GM12878 (cell line): ENCODE measurements around the gene PRUNE2.

Experiments used
- CHD4 ChIP-seq: fragments of 200-600 bp; sonication (generic); IDR thresholded peaks from 2 replicates; pipeline ENCODE4 v1.6.1; 2016; ENCODE audit warnings: mild to moderate bottlenecking
- POLR2A ChIP-seq: IDR thresholded peaks from 2 replicates; pipeline ENCODE4 v1.6.1; 2011; ENCODE audit warnings: low read depth, mild to moderate bottlenecking, low read length
- ZNF622 ChIP-seq: fragments of 450-650 bp; IDR thresholded peaks from 2 replicates; pipeline ENCODE4 v1.6.1; 2017; ENCODE audit warnings: mild to moderate bottlenecking, inconsistent platforms
- TF ChIP-seq, protein P1 (sequence below), 3 experiments: IDR thresholded peaks in 2 of 3; conservative IDR thresholded peaks in 1 of 3; 2 replicates each; pipeline ENCODE4 v1.5.1; 2011; ENCODE audit warnings: low read depth in 3 of 3, low read length in 3 of 3, mild to moderate bottlenecking in 3 of 3, control low read depth in 2 of 3, moderate library complexity in 2 of 3, inconsistent platforms in 1 of 3, mixed read lengths in 1 of 3; ENCODE audit not compliant: control insufficient read depth in 2 of 3, insufficient read depth in 1 of 3; ENCODE audit errors: extremely low read depth in 1 of 3
- TF ChIP-seq, protein P2 (sequence below): IDR thresholded peaks from 2 replicates; pipeline ENCODE4 v1.6.1; 2012; ENCODE audit warnings: low read depth, low read length, improper control_type of control experiment

GRCh38 chr9:76734716-76735115 is 171.2 kb downstream of the PRUNE2 start:
- TF ChIP-seq POLR2A (no peak), ZNF622 (no peak), CHD4 (no peak)
- TF ChIP-seq, protein P1, sequence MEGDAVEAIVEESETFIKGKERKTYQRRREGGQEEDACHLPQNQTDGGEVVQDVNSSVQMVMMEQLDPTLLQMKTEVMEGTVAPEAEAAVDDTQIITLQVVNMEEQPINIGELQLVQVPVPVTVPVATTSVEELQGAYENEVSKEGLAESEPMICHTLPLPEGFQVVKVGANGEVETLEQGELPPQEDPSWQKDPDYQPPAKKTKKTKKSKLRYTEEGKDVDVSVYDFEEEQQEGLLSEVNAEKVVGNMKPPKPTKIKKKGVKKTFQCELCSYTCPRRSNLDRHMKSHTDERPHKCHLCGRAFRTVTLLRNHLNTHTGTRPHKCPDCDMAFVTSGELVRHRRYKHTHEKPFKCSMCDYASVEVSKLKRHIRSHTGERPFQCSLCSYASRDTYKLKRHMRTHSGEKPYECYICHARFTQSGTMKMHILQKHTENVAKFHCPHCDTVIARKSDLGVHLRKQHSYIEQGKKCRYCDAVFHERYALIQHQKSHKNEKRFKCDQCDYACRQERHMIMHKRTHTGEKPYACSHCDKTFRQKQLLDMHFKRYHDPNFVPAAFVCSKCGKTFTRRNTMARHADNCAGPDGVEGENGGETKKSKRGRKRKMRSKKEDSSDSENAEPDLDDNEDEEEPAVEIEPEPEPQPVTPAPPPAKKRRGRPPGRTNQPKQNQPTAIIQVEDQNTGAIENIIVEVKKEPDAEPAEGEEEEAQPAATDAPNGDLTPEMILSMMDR (IDR thresholded peaks at IDR 0.05 in 2 of 3, conservative IDR thresholded peaks at IDR 0.05 in 1 of 3; ENCODE audit: control insufficient read depth in 2 of 3, extremely low read depth in 1 of 3, insufficient read depth in 1 of 3, low read depth in 3 of 3, low read length in 3 of 3): no peak
- TF ChIP-seq, protein P2, sequence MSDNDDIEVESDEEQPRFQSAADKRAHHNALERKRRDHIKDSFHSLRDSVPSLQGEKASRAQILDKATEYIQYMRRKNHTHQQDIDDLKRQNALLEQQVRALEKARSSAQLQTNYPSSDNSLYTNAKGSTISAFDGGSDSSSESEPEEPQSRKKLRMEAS: no peak
